HCT116 (cell line): ENCODE data around the gene PNPLA2. TPM values are rescaled to one million over a fixed set of nuclear protein-coding genes. Genes with fewer than 3 reads are reported as not detected.

Experiments used
- ATAC-seq: fragments of 200-7000 bp; cut with Tn5 transposase; 2 replicates; pipeline ENCODE4 v1.9.1; 2020; ENCODE audit warnings: mild to moderate bottlenecking, moderate library complexity
- BruUV-seq: library from RNA; stranded (reverse); fragments of 400-500 nt; replicated peaks from 2 replicates; lab custom pipeline; 2021; lab: Mats Ljungman, UMichigan
- CTCF ChIA-PET: fragments of 300-600 bp; sonication (Branson Sonifier 250); formaldehyde crosslinking; loops from one replicate; lab custom pipeline; 2021; ENCODE audit warnings: antibody characterized with exemption; lab: Charles Lee
- POLR2A ChIA-PET: fragments of 300-600, 350-600 bp; sonication (Branson Sonifier 250); formaldehyde crosslinking; loops from one replicate; lab custom pipeline; 2021; ENCODE audit warnings: antibody characterized with exemption; lab: Charles Lee
- RAD21 ChIA-PET, 2 experiments: fragments of 300-600 bp; sonication (Branson Sonifier 250); formaldehyde crosslinking; loops; one replicate each; lab custom pipeline; 2023; ENCODE audit warnings: low total read pairs in 2 of 2; ENCODE audit not compliant: uncharacterized antibody in 2 of 2, unreplicated experiment in 2 of 2, low non-redundant PET in 1 of 2; lab: Charles Lee
- DNase-seq: peaks from one replicate; pipeline ENCODE4 v3.0.0-alpha.2; 2010; ENCODE audit warnings: low read depth, low spot score
- H2AFZ ChIP-seq: fragments of 200-600 bp; shearing (Covaris generic), sonication (generic); 2 replicates; pipeline ENCODE4 v1.6.1; 2017; ENCODE audit warnings: low read depth, mixed run types, mixed read lengths, antibody characterized with exemption, low read length; ENCODE audit not compliant: poor library complexity, severe bottlenecking
- H3K27ac ChIP-seq: 2 replicates; pipeline ENCODE4 v1.5.1; 2012; ENCODE audit warnings: low read depth, low read length
- H3K27me3 ChIP-seq: fragments of 200-600 bp; sonication (generic); 2 replicates; pipeline ENCODE4 v1.6.1; 2016; ENCODE audit warnings: mixed run types, low read length, mixed read lengths; ENCODE audit not compliant: insufficient read depth
- H3K36me3 ChIP-seq, 2 experiments: fragments of 200-500 bp in 1 of 2; fragments of 200-600 bp in 1 of 2; sonication (Bioruptor generic) in 1 of 2; sonication (generic) in 1 of 2; 2 replicates each; pipeline versions ENCODE4 v1.5.1 to v1.6.1; 2014 to 2016; ENCODE audit warnings: low read length in 2 of 2, inconsistent platforms in 1 of 2, mixed read lengths in 1 of 2, mixed run types in 1 of 2; ENCODE audit not compliant: insufficient read depth in 2 of 2, control insufficient read depth in 1 of 2
- H3K4me1 ChIP-seq, 2 experiments: fragments of 200-600 bp in 1 of 2; sonication (generic) in 1 of 2; 2 replicates each; pipeline versions ENCODE4 v1.5.1 to v1.6.1; 2012 to 2017; ENCODE audit warnings: low read length in 2 of 2, inconsistent platforms in 1 of 2, mild to moderate bottlenecking in 1 of 2, mixed read lengths in 1 of 2, mixed run types in 1 of 2, moderate library complexity in 1 of 2; ENCODE audit not compliant: insufficient read depth in 2 of 2, control insufficient read depth in 1 of 2
- H3K4me2 ChIP-seq: fragments of 200-600 bp; sonication (generic); 2 replicates; pipeline ENCODE4 v1.6.1; 2017; ENCODE audit warnings: mixed run types, low read length, mixed read lengths
- H3K4me3 ChIP-seq, 2 experiments: fragments of 200-600 bp in 1 of 2; sonication (generic) in 1 of 2; replicated peaks in 1 of 2; 2 replicates each; pipeline ENCODE4 v1.5.1; 2011 to 2016; ENCODE audit warnings: low read length in 2 of 2, control low read depth in 1 of 2, low read depth in 1 of 2, mild to moderate bottlenecking in 1 of 2, mixed read lengths in 1 of 2, mixed run types in 1 of 2
- H3K79me2 ChIP-seq: fragments of 200-600 bp; sonication (generic); 2 replicates; pipeline ENCODE4 v1.6.1; 2017; ENCODE audit warnings: mild to moderate bottlenecking, mixed run types, low read length, moderate library complexity, mixed read lengths; ENCODE audit not compliant: insufficient read depth
- H3K9ac ChIP-seq: fragments of 200-600 bp; sonication (generic); 2 replicates; pipeline ENCODE4 v1.6.1; 2016; ENCODE audit warnings: low read length, mixed read lengths
- H3K9me2 ChIP-seq: fragments of 200-600 bp; sonication (generic), shearing (Covaris generic); 2 replicates; pipeline ENCODE4 v1.6.1; 2017; ENCODE audit warnings: mixed run types, mild to moderate bottlenecking, moderate library complexity; ENCODE audit not compliant: insufficient read depth
- H3K9me3 ChIP-seq, 2 experiments: fragments of 200-500 bp in 1 of 2; fragments of 200-600 bp in 1 of 2; sonication (Bioruptor generic) in 1 of 2; sonication (generic) in 1 of 2; 2 replicates each; pipeline ENCODE4 v1.6.1; 2014 to 2017; ENCODE audit warnings: low read length in 2 of 2, mixed read lengths in 2 of 2, inconsistent platforms in 1 of 2, low read depth in 1 of 2, mild to moderate bottlenecking in 1 of 2, mixed run types in 1 of 2, moderate library complexity in 1 of 2; ENCODE audit not compliant: control insufficient read depth in 1 of 2, insufficient read depth in 1 of 2
- H4K20me1 ChIP-seq: fragments of 200-600 bp; sonication (generic), shearing (Covaris generic); 2 replicates; pipeline ENCODE4 v1.6.1; 2017; ENCODE audit warnings: mixed run types, mild to moderate bottlenecking, moderate library complexity; ENCODE audit not compliant: insufficient read depth
- CEBPB ChIP-seq: IDR thresholded peaks from 2 replicates; pipeline ENCODE4 v1.6.1; 2012; ENCODE audit warnings: low read depth
- CTCF ChIP-seq, 3 experiments: fragments of 200-600 bp in 1 of 3; sonication (generic) in 1 of 3; IDR thresholded peaks in 2 of 3; conservative IDR thresholded peaks in 1 of 3; 2 replicates each; pipeline ENCODE4 v1.5.1; 2012 to 2017; ENCODE audit warnings: low read depth in 2 of 3, low read length in 2 of 3, antibody characterized with exemption in 1 of 3, borderline replicate concordance in 1 of 3, control low read depth in 1 of 3, mild to moderate bottlenecking in 1 of 3, mixed read lengths in 1 of 3, mixed run types in 1 of 3, moderate library complexity in 1 of 3; ENCODE audit not compliant: insufficient read depth in 1 of 3
- EGR1 ChIP-seq: IDR thresholded peaks from 2 replicates; pipeline ENCODE4 v1.6.1; 2012; ENCODE audit warnings: low read depth
- EZH2 ChIP-seq: fragments of 200-600 bp; sonication (generic); IDR thresholded peaks from 2 replicates; pipeline ENCODE4 v1.6.1; 2017; ENCODE audit warnings: antibody characterized with exemption, mixed run types
- EZH2phosphoT487 ChIP-seq: fragments of 200-600 bp; IDR thresholded peaks from 2 replicates; pipeline ENCODE4 v1.6.1; 2018; ENCODE audit warnings: antibody characterized with exemption, borderline replicate concordance
- FOSL1 ChIP-seq: IDR thresholded peaks from 2 replicates; pipeline ENCODE4 v1.6.1; 2012; ENCODE audit warnings: low read depth
- JUND ChIP-seq: IDR thresholded peaks from 2 replicates; pipeline ENCODE4 v1.6.1; 2012
- MAX ChIP-seq: IDR thresholded peaks from 2 replicates; pipeline ENCODE4 v1.6.1; 2012
- POLR2A ChIP-seq: IDR thresholded peaks from 2 replicates; pipeline ENCODE4 v1.7.0; 2011; ENCODE audit warnings: borderline replicate concordance; ENCODE audit not compliant: insufficient read depth, insufficient read length; ENCODE audit errors: extremely low read depth
- POLR2AphosphoS5 ChIP-seq: IDR thresholded peaks from 2 replicates; pipeline ENCODE4 v1.6.1; 2011; ENCODE audit warnings: mild to moderate bottlenecking, low read depth, low read length, moderate library complexity
- RAD21 ChIP-seq: IDR thresholded peaks from 2 replicates; pipeline ENCODE4 v1.6.1; 2012; ENCODE audit warnings: low read depth, mild to moderate bottlenecking
- REST ChIP-seq: IDR thresholded peaks from 2 replicates; pipeline ENCODE4 v1.6.1; 2012; ENCODE audit warnings: low read depth
- SIN3A ChIP-seq: IDR thresholded peaks from 2 replicates; pipeline ENCODE4 v1.6.1; 2012; ENCODE audit warnings: low read depth
- SP1 ChIP-seq: IDR thresholded peaks from 2 replicates; pipeline ENCODE4 v1.6.1; 2012; ENCODE audit warnings: low read depth
- SRF ChIP-seq: IDR thresholded peaks from 2 replicates; pipeline ENCODE4 v1.6.1; 2012; ENCODE audit warnings: low read depth
- TCF7L2 ChIP-seq: IDR thresholded peaks from 2 replicates; pipeline ENCODE4 v1.7.0; 2011; ENCODE audit warnings: borderline replicate concordance, inconsistent platforms; ENCODE audit not compliant: insufficient read depth, insufficient read length; ENCODE audit errors: extremely low read depth
- YY1 ChIP-seq: IDR thresholded peaks from 2 replicates; pipeline ENCODE4 v1.6.1; 2011; ENCODE audit warnings: low read length, low read depth, moderate library complexity, mild to moderate bottlenecking; ENCODE audit not compliant: insufficient replicate concordance; ENCODE audit errors: extremely low read depth
- ZBTB33 ChIP-seq: IDR thresholded peaks from 2 replicates; pipeline ENCODE4 v1.6.1; 2011; ENCODE audit warnings: mild to moderate bottlenecking, low read length, moderate library complexity; ENCODE audit not compliant: insufficient replicate concordance; ENCODE audit errors: extremely low read depth
- ZFX ChIP-seq: fragments of 450-650 bp; IDR thresholded peaks from 2 replicates; pipeline ENCODE4 v1.6.1; 2017
- ZNF274 ChIP-seq: fragments of 200-500 bp; sonication (Bioruptor generic); IDR thresholded peaks from 2 replicates; pipeline ENCODE4 v1.6.1; 2014; ENCODE audit warnings: mild to moderate bottlenecking, low read depth, low read length, inconsistent platforms
- intact Hi-C: fragments of 100-400 bp; cut with micrococcal nuclease; formaldehyde crosslinking; loops from 2 replicates; pipeline ENCODE4 v1.10.0; 2022
- total RNA-seq: library from RNA; stranded (reverse); gene quantifications from one replicate; pipeline ENCODE4 v1.2.1, GENCODE V29; 2021; ENCODE audit not compliant: unreplicated experiment

The PNPLA2 gene
- total RNA-seq, 1 experiment from 2014 or later = 124 TPM

GRCh38 chr11:783581-784015 lies 35.1 kb upstream of the PNPLA2 start:
- Histone ChIP-seq H3K27ac (peak overlapping the region; percentile 45), H3K36me3 (no peaks in the 10 kb centered on the region), H3K79me2 (peaks cover 21% of the 10 kb centered on the region; the same call in 1 of the 2 replicates), H3K27me3 (no peaks in the 10 kb centered on the region), H3K9me2 (no peaks in the 10 kb centered on the region), H3K4me1 (peaks cover 19 to 29% of the 10 kb centered on the region in 2 experiments), H4K20me1 (no peaks in the 10 kb centered on the region), H3K9me3 (no peaks in the 10 kb centered on the region), H3K9ac (peak overlapping the region; percentile 11; the same call in 1 of the 2 replicates), H2AFZ (no peak overlapping the region), H3K4me2 (peak overlapping the region; percentile 57), H3K4me3 (no peak overlapping the region)
- intact Hi-C loops = no loop called here
- ChIA-PET RAD21 (interaction anchor here in 1 of 2 experiments (0.7 kb wide), 1 partner anchor 88 kb away, joined by 4 read pairs; the partner anchor contains the start of genes DEAF1 and TMEM80), POLR2A (interaction anchor here (0.6 to 1.3 kb wide), 2 partner anchors 12 to 22 kb away, joined by 3 to 12 read pairs; no protein-coding TSS in a partner anchor), CTCF (interaction anchor here (0.9 to 1.9 kb wide), 7 partner anchors 8 to 229 kb away, joined by 3 to 6 read pairs (median 4); partner anchors contain the start of gene TMEM80)
- ATAC-seq (peak; percentile 95), DNase-seq (peak; percentile 78)
- BruUV-seq = no TSS peak
- TF ChIP-seq JUND (no peak), FOSL1 (no peak), YY1 (no peak), RAD21 (no peak; the same call in 1 of the 2 replicates), CEBPB (no peak), TCF7L2 (peak; percentile 86), SP1 (no peak), EZH2 (no peak), EZH2phosphoT487 (no peak), POLR2A (no peak), EGR1 (no peak), ZFX (no peak), ZBTB33 (no peak), MAX (peak; percentile 66; the same call in 1 of the 2 replicates), ZNF274 (no peak), CTCF (IDR thresholded peaks at IDR 0.05 in 2 of 3, conservative IDR thresholded peaks at IDR 0.05 in 1 of 3; ENCODE audit: borderline replicate concordance in 1 of 3, insufficient read depth in 1 of 3, low read depth in 2 of 3, low read length in 2 of 3) (peak in 2 of 3 experiments; percentile 83 to 94), SIN3A (peak; percentile 47; the same call in 1 of the 2 replicates), SRF (no peak), REST (no peak), POLR2AphosphoS5 (peak; percentile 45; the same call in 1 of the 2 replicates)
